ENCODE data around the gene LHX4.

GRCh38 chr1:180215856-180216625 is 14.0 kb upstream of the LHX4 start:
- TF ChIP-seq CTCF (IDR thresholded peaks at IDR 0.05), result no peak
- TF ChIP-seq POLR2A (IDR thresholded peaks at IDR 0.05), result no peak
- no peak for TF ChIP-seq POLR2AphosphoS5 (IDR thresholded peaks at IDR 0.05)
- TF ChIP-seq EP300 (IDR thresholded peaks at IDR 0.05), result no peak

Measured in gastroesophageal sphincter (tissue), 3 donors.